ENCODE results near the gene RHAG.
"Not testable (repeated sequence)": the region's sequence is repeated elsewhere in the genome, so short reads cannot be mapped to it uniquely, and the experiment has no call there.

GRCh38 chr6:49608275-49608674 is 28.4 kb downstream of the RHAG start:
- TF ChIP-seq CTCF (IDR thresholded peaks at IDR 0.05; ENCODE audit: insufficient read depth, low read depth, low read length); EZH2 (IDR thresholded peaks at IDR 0.05; ENCODE audit: insufficient read depth, low read length): not testable (repeated sequence)
